K562 (cell line): ENCODE results near the gene UBE2I. TPM values are rescaled to one million over a fixed set of nuclear protein-coding genes. Genes with fewer than 3 reads are reported as not detected.

Experiments used
- ATAC-seq: fragments of 200-7000 bp; cut with Tn5 transposase; 3 replicates; pipeline ENCODE4 v1.9.1; 2020; ENCODE audit warnings: moderate library complexity
- BruUV-seq: library from RNA; stranded (reverse); fragments of 400-500 nt; replicated peaks from 2 replicates; lab custom pipeline; 2021; lab: Mats Ljungman, UMichigan
- CTCF ChIA-PET: fragments of 300-600 bp; formaldehyde crosslinking; extraction: SDS; loops from one replicate; lab custom pipeline; 2021; ENCODE audit warnings: low intra/inter-chr PET ratio; lab: Yijun Ruan, JAX
- POLR2A ChIA-PET: fragments of 300-600, 350-650 bp; sonication (Branson Sonifier 250); formaldehyde crosslinking; extraction: SDS; loops from one replicate; lab custom pipeline; 2021; ENCODE audit warnings: antibody characterized with exemption, inconsistent platforms; lab: Yijun Ruan, JAX
- DNase-seq, 4 experiments: peaks; one replicate each; pipeline versions ENCODE4 v3.0.0 to v3.0.0-alpha.2; 2011 to 2018; ENCODE audit warnings: low spot score in 3 of 4, mixed read lengths in 3 of 4; ENCODE audit errors: extremely low read depth in 1 of 4
- FAIRE-seq: peaks from 2 replicates; lab custom pipeline; 2011; peaks lifted over from hg19 to GRCh38; lab: Jason Lieb, UNC
- H2AFZ ChIP-seq: 2 replicates; pipeline ENCODE4 v1.6.0; 2011; ENCODE audit warnings: low read depth, low read length, control low read depth, inconsistent platforms
- H3K27ac ChIP-seq: fragments of 200-600 bp; 3 replicates; pipeline ENCODE4 v1.8.0; 2011; ENCODE audit warnings: low read depth, mild to moderate bottlenecking, control low read depth, inconsistent platforms, low read length, moderate library complexity, mixed read lengths; ENCODE audit errors: extremely low read depth
- H3K27me3 ChIP-seq, 2 experiments: fragments of 300-600 bp in 1 of 2; 2 replicates in 1 of 2; 3 replicates in 1 of 2; pipeline versions ENCODE4 v1.6.0 to v1.8.0; 2011; ENCODE audit warnings: inconsistent platforms in 2 of 2, low read length in 2 of 2, mild to moderate bottlenecking in 1 of 2, mixed read lengths in 1 of 2, moderate library complexity in 1 of 2; ENCODE audit not compliant: control insufficient read depth in 2 of 2, insufficient read depth in 2 of 2
- H3K36me3 ChIP-seq: fragments of 300-600 bp; 3 replicates; pipeline ENCODE4 v1.8.0; 2011; ENCODE audit warnings: mild to moderate bottlenecking, low read length, inconsistent platforms; ENCODE audit not compliant: control insufficient read depth, insufficient read depth
- H3K4me1 ChIP-seq, 2 experiments: fragments of 200-600 bp in 1 of 2; replicated peaks in 1 of 2; 2 replicates in 1 of 2; 3 replicates in 1 of 2; pipeline versions ENCODE4 v1.5.1 to v1.8.0; 2011; ENCODE audit warnings: inconsistent platforms in 2 of 2, low read length in 2 of 2, mild to moderate bottlenecking in 1 of 2, mixed read lengths in 1 of 2, moderate library complexity in 1 of 2; ENCODE audit not compliant: control insufficient read depth in 2 of 2, insufficient read depth in 2 of 2
- H3K4me2 ChIP-seq: 2 replicates; pipeline ENCODE4 v1.6.1; 2011; ENCODE audit warnings: low read length, control low read depth, inconsistent platforms, mixed read lengths; ENCODE audit not compliant: insufficient read depth
- H3K4me3 ChIP-seq: fragments of 200-600 bp; sonication (generic), shearing (Covaris generic); 2 replicates; pipeline ENCODE4 v1.5.1; 2016; ENCODE audit warnings: control low read depth, inconsistent platforms
- H3K79me2 ChIP-seq: fragments of 200-600 bp; 3 replicates; pipeline ENCODE4 v1.8.0; 2011; ENCODE audit warnings: low read length, inconsistent platforms; ENCODE audit not compliant: control insufficient read depth, insufficient read depth
- H3K9ac ChIP-seq, 2 experiments: 2 replicates each; pipeline versions ENCODE4 v1.6.0 to v1.6.1; 2011; ENCODE audit warnings: low read depth in 2 of 2, low read length in 2 of 2, control low read depth in 1 of 2, inconsistent platforms in 1 of 2, mild to moderate bottlenecking in 1 of 2, mixed read lengths in 1 of 2; ENCODE audit not compliant: insufficient read depth in 1 of 2
- H3K9me1 ChIP-seq: one replicate; pipeline ENCODE4 v1.6.0; 2011; ENCODE audit warnings: inconsistent platforms, mild to moderate bottlenecking, low read length, moderate library complexity; ENCODE audit not compliant: control insufficient read depth, insufficient read depth
- H3K9me3 ChIP-seq: replicated peaks from 2 replicates; pipeline ENCODE4 v1.5.1; 2011; ENCODE audit warnings: low read depth, low read length, inconsistent platforms; ENCODE audit not compliant: control insufficient read depth, insufficient read depth
- H4K20me1 ChIP-seq: replicated peaks from 2 replicates; pipeline ENCODE4 v1.6.1; 2011; ENCODE audit warnings: low read length, inconsistent platforms, mixed read lengths; ENCODE audit not compliant: control insufficient read depth, insufficient read depth
- CEBPB ChIP-seq: fragments of 450-650 bp; IDR thresholded peaks from 2 replicates; pipeline ENCODE4 v1.6.1; 2016; ENCODE audit warnings: missing genetic modification characterization, missing compliant biosample characterization
- CHD4 ChIP-seq: fragments of 200-600 bp; sonication (generic); IDR thresholded peaks from 3 replicates; pipeline ENCODE4 v1.6.1; 2012; ENCODE audit warnings: low read depth, mild to moderate bottlenecking, mixed read lengths, low read length, inconsistent platforms; ENCODE audit not compliant: insufficient read depth, insufficient replicate concordance, poor library complexity, severe bottlenecking
- SRF ChIP-seq, 2 experiments: fragments of 250-450, 450-650 bp in 1 of 2; sonication (Bioruptor Pico) in 1 of 2; sonication (generic) in 1 of 2; formaldehyde crosslinking; IDR thresholded peaks; 2 replicates each; pipeline versions ENCODE4 v1.5.0 to v1.5.1; 2020 to 2022; ENCODE audit warnings: mild to moderate bottlenecking in 1 of 2, missing genetic modification reagents in 1 of 2
- TCF15 ChIP-seq: fragments of 250-450 bp; sonication (Bioruptor Pico); IDR thresholded peaks from 2 replicates; pipeline ENCODE4 v1.8.0; 2022; ENCODE audit warnings: moderate library complexity, mild to moderate bottlenecking, inconsistent platforms
- WGBS: fragments of 100-300 bp; shearing (Covaris generic); methylation state at CpG from one replicate; pipeline ENCODE4 v1.1.6; 2016; ENCODE audit warnings: low coverage, mixed read lengths; ENCODE audit not compliant: insufficient coverage; ENCODE audit errors: missing lambda C conversion rate; 5-methylcytosine and 5-hydroxymethylcytosine counted together
- in situ Hi-C: fragments of 300-500 bp; cut with MboI; formaldehyde crosslinking; loops from 4 replicates; pipeline ENCODE4 v1.15.0; 2018; ENCODE audit warnings: inconsistent platforms, mixed read lengths
- intact Hi-C: fragments of 100-400 bp; cut with micrococcal nuclease; formaldehyde crosslinking; loops from 2 replicates; pipeline ENCODE4 v1.14.2; 2022
- polyA plus RNA-seq, 8 experiments: library from polyadenylated mRNA; depleted of rRNA in 4 of 8; stranded (reverse) in 5 of 8; unstranded in 3 of 8; fragments of >200 nt; fragmentation: Nextera tagmentation in 2 of 8; fragmentation: Illumina TruSeq in 1 of 8; extraction: Ambion mirVana in 2 of 8; extraction: Trizol in 1 of 8; gene quantifications; 2 replicates each; pipeline versions ENCODE4 v1.2.1 to v1.2.3, GENCODE V29; 2011 to 2014; ENCODE audit warnings: inconsistent platforms in 1 of 8, missing spikeins in 1 of 8
- total RNA-seq, 7 experiments: library from RNA; depleted of rRNA in 6 of 7; stranded (reverse); fragments of >200 nt in 6 of 7; fragmentation: Illumina TruSeq in 2 of 7; extraction: Trizol in 2 of 7; gene quantifications; 2 replicates each; pipeline versions ENCODE4 v1.2.1 to v1.2.3, GENCODE V29; 2011 to 2021; ENCODE audit warnings: low replicate concordance in 1 of 7

UBE2I gene
- total and polyA plus RNA-seq, 9 of the 15 experiments (the other 6 are each of a cell fraction or from before 2014, with no cell fraction given), result 36.6 to 254 (median 104) TPM

GRCh38 chr16:1263591-1264344 is 45.7 kb upstream of the UBE2I start:
- H2AFZ ChIP-seq, result no peak overlapping the region
- H4K20me1 ChIP-seq, result no peaks in the 10 kb centered on the region
- H3K27me3 ChIP-seq, result peaks cover 22 to 54% of the 10 kb centered on the region in 2 experiments; a peak in 4 of 5 replicates
- H3K36me3 ChIP-seq, result no peaks in the 10 kb centered on the region
- WGBS, result 16% methylated on average over 14 of the region's 15 CpGs
- H3K79me2 ChIP-seq, result no peaks in the 10 kb centered on the region
- TF ChIP-seq CEBPB (no peak), SRF (CRISPR knock-in tag; IDR thresholded peaks at IDR 0.05) (no peak), CHD4 (no peak), TCF15 (no peak)
- no peak for ATAC-seq
- peaks cover 7% of the 10 kb centered on the region; the same call in 1 of the 2 replicates for H3K9me3 ChIP-seq
- in situ Hi-C loops, result no loop called here
- no peak overlapping the region for H3K9ac ChIP-seq
- H3K9me1 ChIP-seq, result peaks cover 3% of the 10 kb centered on the region
- H3K4me3 ChIP-seq, result no peak overlapping the region
- intact Hi-C loops, result no loop called here
- H3K4me1 ChIP-seq, result peaks cover 0 to 42% of the 10 kb centered on the region in 2 experiments; a peak in 2 of 5 replicates
- no peak for FAIRE-seq
- no peak overlapping the region for H3K4me2 ChIP-seq
- POLR2A ChIA-PET, result no interaction called here
- no peak for DNase-seq
- CTCF ChIA-PET, result no interaction called here
- no TSS peak for BruUV-seq
- no peak overlapping the region for H3K27ac ChIP-seq
